Activated CD4-positive, alpha-beta T cell treated with anti-CD3 and anti-CD28 coated beads, Interleukin-2, amount 50 U/mL, for 16 hours (primary cell): ENCODE data around the gene PLS1.
"Not testable (repeated sequence)": the region's sequence is repeated elsewhere in the genome, so short reads cannot be mapped to it uniquely, and the experiment has no call there.

Experiments used
- DNase-seq: peaks from one replicate; pipeline ENCODE4 v3.0.0-alpha.2; 2020

Gene PLS1, protein sequence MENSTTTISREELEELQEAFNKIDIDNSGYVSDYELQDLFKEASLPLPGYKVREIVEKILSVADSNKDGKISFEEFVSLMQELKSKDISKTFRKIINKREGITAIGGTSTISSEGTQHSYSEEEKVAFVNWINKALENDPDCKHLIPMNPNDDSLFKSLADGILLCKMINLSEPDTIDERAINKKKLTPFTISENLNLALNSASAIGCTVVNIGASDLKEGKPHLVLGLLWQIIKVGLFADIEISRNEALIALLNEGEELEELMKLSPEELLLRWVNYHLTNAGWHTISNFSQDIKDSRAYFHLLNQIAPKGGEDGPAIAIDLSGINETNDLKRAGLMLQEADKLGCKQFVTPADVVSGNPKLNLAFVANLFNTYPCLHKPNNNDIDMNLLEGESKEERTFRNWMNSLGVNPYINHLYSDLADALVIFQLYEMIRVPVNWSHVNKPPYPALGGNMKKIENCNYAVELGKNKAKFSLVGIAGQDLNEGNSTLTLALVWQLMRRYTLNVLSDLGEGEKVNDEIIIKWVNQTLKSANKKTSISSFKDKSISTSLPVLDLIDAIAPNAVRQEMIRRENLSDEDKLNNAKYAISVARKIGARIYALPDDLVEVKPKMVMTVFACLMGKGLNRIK

DNA sequence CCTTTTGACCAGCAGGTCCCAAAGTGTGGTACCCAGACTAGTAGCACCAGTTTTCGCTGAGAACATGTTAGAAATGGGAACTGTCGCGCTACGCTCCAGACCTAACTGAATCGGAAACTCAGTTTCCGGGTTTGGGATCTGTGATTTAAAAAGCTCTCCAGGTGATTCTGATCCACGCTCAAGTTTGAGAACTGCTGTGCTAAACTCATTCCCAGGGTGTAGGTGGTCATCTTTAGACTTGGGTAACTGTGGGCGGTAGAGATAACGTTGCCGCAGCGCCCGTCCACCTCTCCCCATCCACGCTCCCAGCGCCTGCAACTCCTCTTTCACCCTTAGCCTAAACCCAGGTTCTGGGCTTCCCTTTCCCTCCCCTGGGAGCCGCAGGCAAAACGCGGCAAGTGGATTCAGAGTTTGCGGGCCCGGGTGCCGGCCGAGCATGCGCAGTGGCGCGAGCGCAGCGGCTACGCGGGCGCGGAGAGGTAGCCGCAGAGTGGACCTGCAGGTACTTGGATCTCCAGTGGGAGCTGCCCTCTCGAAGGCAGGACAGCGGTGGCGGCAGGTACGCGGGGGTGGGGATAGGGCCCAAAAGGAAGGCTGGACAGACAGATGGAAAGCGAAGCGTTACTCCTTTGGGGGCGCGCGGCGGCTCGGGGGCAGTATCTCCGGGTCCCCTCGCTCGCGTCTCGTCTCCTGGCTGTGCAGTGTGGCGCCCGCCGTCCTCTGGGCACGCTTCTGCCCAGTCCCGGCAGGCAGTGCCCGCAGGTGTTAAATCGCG lies at the start of gene PLS1:
Gene PLS1, plus strand, starts transcription at position 443 of the 775 bp plus-strand sequence. CDS start 67,845 bp downstream, outside the sequence.
- DNase-seq: peak; percentile 88

DNA sequence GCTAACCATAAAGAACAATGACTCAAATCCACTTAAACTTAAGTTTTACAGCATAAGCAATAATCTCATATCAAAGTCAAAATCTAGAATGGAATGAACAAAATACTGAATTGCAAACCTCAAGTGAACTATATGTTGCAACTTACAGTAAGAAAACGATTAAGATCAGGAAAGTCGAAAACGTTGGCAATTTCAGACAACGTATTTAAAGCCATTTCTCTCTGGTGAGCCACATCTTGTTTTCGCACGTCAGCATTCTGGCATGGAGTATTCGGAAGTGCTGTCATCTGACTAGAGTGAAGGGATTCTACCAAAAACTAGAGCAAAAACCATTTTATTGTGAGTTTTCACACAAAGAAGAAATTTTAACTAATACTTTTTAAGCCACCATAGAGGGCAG lies 46.2 kb upstream of the PLS1 start:
- DNase-seq: no peak

DNA sequence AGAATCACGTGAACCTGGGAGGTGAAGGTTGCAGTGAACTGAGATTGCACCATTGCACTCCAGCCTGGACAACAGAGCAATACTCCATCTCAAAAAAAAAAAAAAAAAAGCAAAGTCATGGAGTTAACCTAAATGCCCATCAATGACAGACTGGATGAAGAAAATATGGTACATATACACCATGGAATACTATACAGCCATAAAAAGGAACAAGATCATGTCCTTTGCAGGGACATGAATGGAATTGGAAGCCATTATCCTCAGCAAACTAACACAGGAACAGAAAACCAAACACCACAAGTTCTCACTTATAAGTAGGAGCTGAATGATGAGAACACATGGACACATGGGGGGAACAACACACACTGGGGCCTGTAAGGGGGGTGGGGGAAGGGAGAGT lies 43.6 kb upstream of the PLS1 start:
- DNase-seq: not testable (repeated sequence)

DNA sequence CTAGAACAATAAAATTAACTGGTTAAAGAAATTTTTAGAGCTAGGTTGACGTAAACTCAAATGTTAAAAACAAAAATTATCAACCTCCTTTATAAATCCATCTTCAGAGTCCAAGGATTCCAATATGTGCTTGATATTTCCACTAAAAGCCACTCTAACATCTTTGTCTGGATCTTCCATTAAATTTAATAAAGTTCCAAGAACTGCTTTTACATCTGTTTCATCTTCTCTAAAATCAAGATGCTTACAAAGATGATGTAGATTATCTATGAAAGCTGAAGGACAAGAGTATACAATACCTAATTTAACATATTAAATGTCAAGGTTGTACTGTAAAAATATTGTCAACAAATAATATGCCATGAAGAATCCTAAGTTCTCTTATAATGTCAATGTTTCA lies 42.5 kb upstream of the PLS1 start:
- no peak for DNase-seq

DNA sequence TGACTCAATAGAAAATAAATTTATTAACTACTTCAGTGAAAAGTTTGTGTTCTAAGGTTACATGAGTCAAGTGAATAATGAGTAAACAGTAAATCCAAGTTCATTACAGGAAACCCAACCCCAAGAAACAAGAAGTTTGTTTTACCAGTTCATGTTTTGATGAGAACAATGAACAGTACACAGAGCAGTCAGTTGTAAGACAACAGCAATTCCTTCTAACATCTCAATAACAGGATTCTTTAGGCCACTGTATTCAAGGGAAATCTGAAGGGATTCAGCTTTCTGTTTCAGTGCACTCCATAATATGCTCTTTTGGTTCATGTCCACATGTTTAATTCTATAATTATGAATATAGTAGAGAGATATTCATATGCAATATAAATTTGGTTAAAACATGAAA lies 36.1 kb upstream of the PLS1 start:
- no peak for DNase-seq

DNA sequence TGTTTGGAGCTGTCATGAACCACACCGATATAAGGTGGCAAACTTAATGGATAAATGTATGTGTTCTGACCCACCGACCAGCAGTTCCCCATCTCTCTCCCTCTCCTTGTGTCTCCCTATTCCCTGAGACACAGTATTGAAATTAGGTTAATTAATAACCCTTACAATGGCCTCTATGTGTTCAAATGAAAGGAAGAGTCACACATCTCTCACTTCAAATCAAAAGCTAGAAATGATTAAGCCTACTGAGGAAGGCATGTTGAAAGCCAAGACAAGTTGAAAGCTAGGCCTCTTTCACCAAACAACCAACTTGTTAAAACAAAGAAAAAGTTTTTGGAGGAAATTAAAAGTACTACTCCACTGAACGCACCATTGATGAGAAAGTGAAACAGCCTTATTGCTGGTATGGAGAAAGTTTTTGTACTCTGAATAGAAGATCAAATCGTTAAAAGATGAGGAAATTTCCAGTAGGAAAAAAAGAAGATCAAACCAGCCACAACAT lies 32.6 kb upstream of the PLS1 start:
- DNase-seq: peak; percentile 42

DNA sequence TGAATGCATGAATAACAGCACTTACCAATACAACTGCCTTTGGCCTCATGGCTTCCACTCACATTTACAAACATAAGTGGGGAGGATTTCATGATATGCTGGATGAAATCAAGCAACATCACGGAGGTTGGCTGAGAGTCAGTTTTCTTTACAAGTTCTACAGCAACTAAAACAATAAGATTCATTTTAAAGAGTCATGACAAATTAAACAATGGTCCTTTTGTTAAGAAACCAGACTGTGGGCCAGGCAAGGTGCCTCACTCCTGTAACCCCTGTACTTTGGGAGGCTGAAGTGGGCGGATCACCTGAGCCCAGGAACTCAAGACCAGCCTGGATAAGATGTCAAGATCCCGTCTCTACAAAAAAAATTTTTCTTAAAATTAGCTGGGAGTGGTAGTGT lies 30.1 kb upstream of the PLS1 start:
- no peak for DNase-seq

DNA sequence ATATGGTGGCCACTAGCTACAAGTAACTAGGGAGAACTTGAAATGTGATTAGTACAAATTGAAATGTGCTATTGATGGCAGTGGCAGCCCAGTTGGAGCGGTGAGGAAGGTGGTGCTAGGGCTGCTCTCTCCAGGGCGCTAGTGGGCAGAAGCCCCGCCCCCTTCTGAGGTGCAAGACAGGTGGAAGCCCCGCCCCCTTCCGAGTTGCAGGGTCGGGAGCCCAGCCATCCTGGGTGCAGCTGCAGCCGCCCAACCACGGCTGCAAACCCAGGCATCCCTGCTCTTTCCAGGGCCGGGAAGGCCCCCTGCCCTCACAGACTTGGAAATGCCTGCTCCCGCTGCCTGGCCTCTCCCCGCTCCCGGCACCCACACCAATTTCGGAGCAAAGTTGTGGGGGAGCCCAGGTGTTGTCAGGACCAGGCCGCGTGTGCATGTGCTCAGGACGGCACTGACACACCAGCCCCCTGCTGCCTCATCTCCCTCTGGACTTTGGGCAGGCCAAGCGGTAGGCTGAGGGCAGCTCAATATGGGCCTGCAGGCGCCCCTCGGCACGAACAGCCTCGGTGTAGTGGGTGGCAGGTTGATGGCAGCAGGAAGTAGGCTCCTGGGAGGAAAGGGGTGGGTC lies 27.7 kb upstream of the PLS1 start:
- no peak for DNase-seq

DNA sequence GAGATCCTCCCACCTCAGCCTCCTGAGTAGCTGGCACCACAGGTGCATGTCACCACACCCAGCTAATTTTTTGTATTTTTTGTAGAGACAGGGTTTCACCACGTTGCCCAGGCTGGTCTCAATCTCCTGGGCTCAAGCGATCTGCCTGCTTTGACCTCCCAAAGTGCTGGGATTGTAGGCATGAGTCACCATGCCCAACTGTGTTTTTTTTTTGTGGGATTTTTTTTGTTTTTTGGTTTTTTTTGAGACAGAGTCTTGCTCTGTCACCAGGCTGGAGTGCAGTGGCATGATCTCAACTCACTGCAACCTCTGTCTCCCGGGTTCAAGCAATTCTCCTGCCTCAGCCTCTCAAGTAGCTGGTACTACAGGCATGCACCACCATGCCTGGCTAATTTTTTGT lies 26.8 kb upstream of the PLS1 start:
- not testable (repeated sequence) for DNase-seq

DNA sequence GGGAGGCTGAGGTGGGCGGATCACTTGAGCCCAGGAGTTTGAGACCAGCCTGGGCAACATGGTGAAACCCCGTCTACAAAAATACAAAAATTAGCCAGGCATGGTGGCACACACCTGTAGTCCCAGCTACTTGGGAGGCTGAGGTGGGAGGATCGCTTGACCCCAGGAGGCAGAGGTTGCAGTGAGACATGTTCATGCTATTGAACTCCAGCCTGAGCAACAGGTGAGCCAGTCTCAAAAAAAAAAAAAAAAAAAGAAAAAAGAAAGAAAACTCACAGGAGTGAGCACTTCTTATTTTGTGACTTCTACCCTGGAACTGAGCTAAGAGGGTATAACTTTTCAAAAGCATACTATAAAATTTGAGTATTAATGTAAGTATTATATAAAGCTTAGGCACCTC lies 22.0 kb upstream of the PLS1 start:
- not testable (repeated sequence) for DNase-seq

DNA sequence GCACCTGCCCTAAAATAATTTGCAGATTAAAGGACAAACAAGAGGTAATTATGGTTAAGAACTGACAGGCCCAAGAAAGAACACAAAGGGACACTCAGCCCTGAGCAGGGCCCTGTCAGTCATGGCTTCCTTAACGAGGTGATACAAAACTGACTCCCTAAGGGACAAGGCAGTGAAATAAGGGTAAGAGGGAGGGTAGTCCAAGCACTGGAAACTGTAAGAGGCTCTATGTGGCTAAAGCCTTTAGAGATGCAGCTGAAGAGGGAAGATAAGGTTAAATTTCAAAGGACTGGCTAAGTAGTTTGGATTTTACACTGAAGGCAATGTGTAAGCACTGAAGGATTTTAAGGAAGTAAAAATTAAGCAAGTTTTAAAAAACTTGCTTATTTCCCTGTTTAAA lies 21.5 kb upstream of the PLS1 start:
- no peak for DNase-seq

DNA sequence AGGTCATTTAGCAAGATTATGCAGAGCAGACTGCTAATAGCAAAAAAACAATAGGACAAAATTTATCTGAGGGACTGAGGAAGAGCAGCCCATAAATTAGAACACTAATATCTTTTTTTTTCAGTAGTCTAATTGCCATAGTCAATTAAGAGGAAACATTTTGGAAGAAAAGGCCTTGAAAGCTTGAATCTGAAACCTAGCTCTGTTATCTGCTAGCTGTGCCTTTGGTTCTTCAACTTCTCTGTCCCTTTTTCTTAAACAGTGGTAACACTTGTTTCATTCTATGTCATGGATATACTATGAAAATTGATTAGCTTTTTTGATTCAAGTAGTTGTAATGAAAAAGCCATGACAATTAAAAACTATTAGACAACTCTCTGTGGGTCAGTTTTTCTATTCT lies 19.4 kb upstream of the PLS1 start:
- DNase-seq: no peak

DNA sequence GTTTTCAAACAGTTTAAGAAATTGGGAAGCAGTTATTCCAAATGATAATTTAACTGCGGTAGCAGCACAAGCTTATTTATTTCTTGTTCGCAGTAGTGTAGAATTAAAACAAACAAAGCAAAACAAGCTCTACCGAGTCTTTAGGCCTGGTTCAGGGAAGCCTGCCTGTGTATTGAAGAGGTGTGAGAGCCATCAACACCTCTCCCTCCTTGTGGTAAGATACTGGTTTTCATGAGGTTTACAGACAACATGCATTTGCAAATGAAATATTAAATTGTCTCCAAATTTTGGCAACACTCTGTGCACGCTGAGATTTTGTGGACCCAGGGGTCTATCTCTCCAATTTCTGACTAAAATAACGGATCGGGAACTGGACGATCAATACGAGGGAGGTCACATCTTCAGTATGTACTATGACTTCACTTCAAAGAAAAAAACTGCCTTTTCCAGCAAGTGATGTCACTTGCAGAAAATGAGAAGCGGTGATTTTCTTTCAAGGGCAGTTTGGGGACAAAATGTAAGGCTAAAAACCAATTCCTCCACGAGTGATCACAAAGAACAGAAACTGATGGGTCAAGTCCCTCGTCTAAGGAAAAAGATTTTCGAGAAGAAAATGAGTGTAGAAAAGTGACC lies 18.4 kb upstream of the PLS1 start:
- DNase-seq: peak; percentile 13

DNA sequence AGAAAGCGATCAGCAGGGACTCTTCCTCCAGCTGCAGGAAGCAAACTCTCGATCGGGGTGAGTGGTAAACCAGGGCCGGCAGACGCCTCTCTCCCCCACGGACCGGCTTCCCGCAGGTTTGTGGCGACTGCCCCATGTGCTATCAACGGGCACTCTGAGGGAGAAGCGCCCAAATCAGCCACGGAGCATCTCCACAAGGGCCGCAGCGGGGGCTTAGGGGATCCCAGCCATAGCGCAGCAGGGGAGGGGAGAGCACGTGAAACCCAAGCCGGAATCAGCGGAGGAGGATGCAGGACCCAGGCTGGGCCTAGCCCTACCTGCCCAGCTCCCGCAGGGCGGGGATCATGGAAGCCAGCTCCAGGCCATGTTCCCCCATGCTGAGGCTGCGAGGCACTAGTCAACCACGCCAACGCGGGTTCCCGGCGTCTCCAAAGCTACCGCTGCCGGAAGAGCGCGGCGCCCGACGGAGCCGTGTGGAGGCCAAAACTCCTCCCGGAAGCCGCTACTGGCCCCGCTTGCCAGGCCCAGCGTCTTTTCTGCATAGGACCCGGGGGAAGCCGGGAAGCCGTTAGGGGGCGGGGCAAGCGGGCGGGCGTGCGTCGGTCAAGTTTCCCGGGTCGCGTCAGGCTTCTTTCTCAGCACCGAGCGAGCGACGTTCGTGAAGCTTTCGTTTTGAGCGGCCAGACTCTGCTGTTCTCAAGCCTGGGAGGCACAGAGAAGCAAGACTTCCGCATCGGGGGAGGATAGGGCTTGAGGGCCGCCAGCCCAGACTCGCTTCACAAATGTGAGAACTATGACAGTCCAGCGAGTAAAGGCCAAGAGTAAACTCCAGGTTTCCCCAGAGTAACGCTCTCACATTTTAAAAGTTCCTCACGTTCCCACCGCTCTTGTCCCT lies 17.6 kb upstream of the PLS1 start, which contains the start of gene ATR:
Gene ATR, minus strand, starts transcription at position 405 of the 895 bp plus-strand sequence. Its CDS starts 29 bp downstream, at position 376.
- DNase-seq: peak; percentile 98

DNA sequence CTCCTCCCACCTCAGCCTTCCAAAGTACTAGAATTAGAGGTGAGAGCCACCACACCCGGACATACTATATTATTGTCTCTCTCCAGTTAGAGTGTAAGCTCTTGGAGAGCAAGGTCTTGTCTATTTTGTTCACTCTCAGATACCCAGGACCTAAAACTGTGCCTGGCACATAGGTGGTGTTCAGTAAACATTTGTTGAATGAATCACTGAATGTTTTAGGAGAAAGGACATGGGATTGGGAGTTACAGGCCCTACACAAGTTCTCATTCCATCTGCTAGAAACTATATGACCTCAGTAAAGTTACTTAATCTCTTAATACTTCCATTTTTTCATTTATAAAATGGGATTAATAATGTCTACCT lies 16.2 kb upstream of the PLS1 start:
- no peak for DNase-seq

DNA sequence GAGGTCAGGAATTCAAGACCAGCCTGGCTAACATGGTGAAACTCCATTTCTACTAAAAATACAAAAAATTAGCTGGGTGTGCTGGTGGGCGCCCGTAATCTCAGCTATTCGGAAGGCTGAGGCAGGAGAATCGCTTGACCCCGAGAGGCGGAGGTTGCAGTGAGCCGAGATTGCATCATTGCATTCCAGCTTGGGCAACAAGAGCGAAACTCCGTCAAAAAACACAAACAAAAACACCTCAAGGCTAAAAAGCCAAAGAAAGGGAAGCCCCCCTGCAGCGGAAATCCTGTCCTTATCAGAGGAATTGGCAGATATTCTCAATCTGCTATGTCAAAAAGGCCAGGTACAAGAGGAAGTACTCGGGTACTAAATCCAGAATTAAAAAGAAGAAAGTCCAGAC lies 15.1 kb upstream of the PLS1 start:
- not testable (repeated sequence) for DNase-seq

DNA sequence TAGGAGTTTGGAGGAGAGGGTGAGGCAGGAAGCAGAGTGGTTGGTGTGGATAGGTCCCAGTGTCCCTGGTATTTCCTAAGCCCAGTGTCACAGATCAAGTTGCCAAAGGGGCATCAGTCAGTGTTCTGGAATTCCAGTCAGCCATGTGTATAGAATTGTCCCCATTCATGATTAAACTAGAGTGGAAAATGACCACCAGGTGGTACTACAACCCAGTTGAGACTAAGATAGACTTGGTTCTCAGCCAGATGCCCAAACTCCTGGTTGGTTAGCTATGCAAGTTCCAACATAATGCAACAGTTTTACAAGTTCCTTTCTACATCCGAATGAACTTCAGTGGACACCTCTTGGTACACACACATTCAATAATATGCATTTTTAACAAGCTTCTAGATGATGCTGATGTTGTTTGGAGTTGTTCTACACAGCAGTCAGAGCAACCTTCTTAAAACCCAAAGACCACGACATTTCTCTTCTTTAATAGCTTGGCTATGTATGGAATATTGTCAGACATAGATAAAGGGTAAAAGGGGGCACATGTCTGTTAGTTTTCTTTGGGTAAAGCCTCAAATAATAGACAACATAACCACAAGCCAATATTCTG lies 9.3 kb upstream of the PLS1 start:
- peak; percentile 44 for DNase-seq

DNA sequence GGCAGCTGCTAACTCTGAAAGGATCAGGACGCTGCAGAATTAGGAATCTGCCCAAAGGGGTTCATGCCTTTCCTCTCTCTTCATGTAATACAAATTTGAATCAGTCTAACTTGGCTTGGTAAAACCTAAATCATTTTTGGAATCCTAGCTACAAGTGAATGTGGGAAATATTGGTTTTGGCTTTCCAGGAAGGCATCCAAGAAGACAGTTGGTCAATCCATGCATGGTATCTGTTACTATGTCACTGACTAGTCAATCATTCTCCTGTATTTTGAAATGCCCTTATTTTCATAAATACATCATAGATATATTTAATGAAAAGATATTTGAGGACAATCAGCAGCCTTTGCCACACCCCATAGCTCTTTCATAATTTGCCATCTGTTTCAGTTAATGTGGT lies 7.5 kb upstream of the PLS1 start:
- DNase-seq: no peak

DNA sequence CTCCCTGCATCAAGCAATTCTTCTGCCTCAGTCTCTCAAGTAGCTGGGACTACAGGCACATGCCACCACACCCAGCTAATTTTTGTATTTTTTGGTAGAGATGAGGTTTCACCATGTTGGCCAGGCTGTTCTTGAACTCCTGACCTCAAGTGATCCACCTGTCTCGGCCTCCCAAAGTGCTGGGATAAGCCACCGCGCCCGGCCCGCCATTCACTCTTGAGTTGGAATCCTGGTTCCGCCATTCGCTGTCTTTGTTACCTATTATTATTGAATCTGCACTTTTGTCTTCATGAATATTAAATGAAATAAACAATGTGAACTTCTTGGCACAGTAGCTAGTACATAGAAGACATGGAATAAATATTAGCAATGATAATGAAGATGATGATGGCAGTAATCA lies 3.9 kb upstream of the PLS1 start:
- not testable (repeated sequence) for DNase-seq

DNA sequence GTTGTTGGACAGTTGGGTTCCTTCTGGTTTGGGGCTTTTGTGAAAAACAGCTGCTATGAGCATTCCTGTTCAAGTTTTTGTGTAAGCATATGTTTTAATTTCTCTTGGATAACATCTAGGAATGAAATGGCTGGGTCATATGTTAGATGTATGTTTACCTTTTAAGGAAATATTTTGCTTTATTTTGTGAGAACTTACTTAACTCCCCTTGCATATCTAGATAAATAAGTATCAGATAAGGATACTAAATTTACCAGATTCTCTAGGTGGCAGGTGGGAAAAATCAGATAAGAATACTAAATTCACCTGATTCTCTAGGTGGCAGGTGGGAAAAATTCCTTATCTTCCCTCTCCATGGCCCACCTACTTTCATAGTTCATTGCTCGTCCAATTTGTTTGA lies 1.1 kb upstream of the PLS1 start:
- DNase-seq: no peak

DNA sequence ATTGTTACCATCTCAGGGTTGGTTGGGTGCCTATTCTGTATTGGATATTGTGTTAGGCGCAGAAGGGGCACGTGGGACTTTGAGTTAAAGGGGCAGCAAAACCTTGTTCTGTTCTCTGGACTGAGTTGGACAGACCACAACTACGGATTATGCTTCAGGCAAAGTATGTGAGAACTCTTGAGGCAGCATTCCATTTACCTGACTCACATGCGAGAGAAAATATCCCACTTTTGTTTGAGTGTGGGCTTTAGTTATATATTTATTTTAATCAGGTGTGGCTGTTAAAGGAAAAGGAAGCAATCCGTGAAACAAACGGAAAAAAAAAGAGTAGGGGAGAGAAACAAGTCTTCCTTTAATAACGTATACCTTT lies 627 bp upstream of the PLS1 start:
- no peak for DNase-seq
